ENCODE measurements around the gene ARHGAP15.

Gene ARHGAP15

GRCh38 chr2:143740431-143740830 is 611.2 kb downstream of the ARHGAP15 start:
- no peak for DNase-seq

GRCh38 chr2:143741205-143741604 is 612.0 kb downstream of the ARHGAP15 start:
- no peak for DNase-seq

GRCh38 chr2:143742581-143742980 is 613.4 kb downstream of the ARHGAP15 start:
- no peak for DNase-seq

GRCh38 chr2:143744114-143744513 is 614.9 kb downstream of the ARHGAP15 start:
- no peak for DNase-seq

- no peak for DNase-seq
Observed at GRCh38 chr2:143745060-143745459, 615.8 kb downstream of the ARHGAP15 start.

- DNase-seq = no peak
Observed at GRCh38 chr2:143754742-143755141, 625.5 kb downstream of the ARHGAP15 start.

GRCh38 chr2:143758629-143759330 is 629.6 kb downstream of the ARHGAP15 start:
- no peak for DNase-seq

GRCh38 chr2:143759455-143759854 is 630.2 kb downstream of the ARHGAP15 start:
- DNase-seq = no peak

- no peak for DNase-seq
Observed at GRCh38 chr2:143762176-143762928, 633.1 kb downstream of the ARHGAP15 start.

- DNase-seq = no peak
Observed at GRCh38 chr2:143764261-143764660, 635.0 kb downstream of the ARHGAP15 start.

GRCh38 chr2:143764706-143765105 is 635.5 kb downstream of the ARHGAP15 start:
- no peak for DNase-seq

- no peak for DNase-seq
Observed at GRCh38 chr2:143768991-143769390, 639.8 kb downstream of the ARHGAP15 start.

- no peak for DNase-seq
Observed at GRCh38 chr2:143771939-143772338, 642.7 kb downstream of the ARHGAP15 start.

GRCh38 chr2:143776526-143777297 is 647.5 kb downstream of the ARHGAP15 start:
- no peak for DNase-seq

- no peak for DNase-seq
Observed at GRCh38 chr2:143779021-143779420, 649.8 kb downstream of the ARHGAP15 start.

GRCh38 chr2:143786026-143786765 is 657.0 kb downstream of the ARHGAP15 start:
- no peak for DNase-seq

GRCh38 chr2:143787674-143788073 is 658.5 kb downstream of the ARHGAP15 start:
- no peak for DNase-seq

GRCh38 chr2:143792602-143793001 is 663.4 kb downstream of the ARHGAP15 start:
- no peak for DNase-seq

GRCh38 chr2:143793381-143793780 is 664.2 kb downstream of the ARHGAP15 start:
- DNase-seq = no peak

GRCh38 chr2:143796051-143796450 is 666.8 kb downstream of the ARHGAP15 start:
- no peak for DNase-seq

GRCh38 chr2:143801561-143801960 is 672.3 kb downstream of the ARHGAP15 start:
- DNase-seq = no peak

- no peak for DNase-seq
Observed at GRCh38 chr2:143802242-143802641, 673.0 kb downstream of the ARHGAP15 start.

All from activated naive CD4-positive, alpha-beta T cell treated with anti-CD3 and anti-CD28 coated beads, Interleukin-2, amount 50 U/mL, for 16 hours (primary cell).